Right cardiac atrium (tissue), 5 donors: ENCODE data around the gene TSC2. TPM values are rescaled to one million over a fixed set of nuclear protein-coding genes. Genes with fewer than 3 reads are reported as not detected.
A peak's percentile ranks its signal among the peaks of the same experiment; 100 is the strongest.
"Not testable (repeated sequence)": the region's sequence is repeated elsewhere in the genome, so short reads cannot be mapped to it uniquely, and the experiment has no call there.

Experiments
- ATAC-seq, 2 donors: fragments of 200-7000 bp; cut with Tn5 transposase; one replicate each; pipeline versions ENCODE4 v1.8.0 to v1.9.1; 2020; ENCODE audit warnings: moderate library complexity in 2 of 2, mild to moderate bottlenecking in 1 of 2
- DNase-seq, 3 donors: peaks; one replicate each; pipeline ENCODE4 v3.0.0-alpha.2; 2020
- H3K27ac ChIP-seq: one replicate; pipeline ENCODE4 v1.5.1; 2013; ENCODE audit warnings: mild to moderate bottlenecking, low read length, control low read depth, moderate library complexity
- H3K27me3 ChIP-seq: one replicate; pipeline ENCODE4 v1.6.1; 2013; ENCODE audit not compliant: control insufficient read depth, insufficient read depth
- H3K4me1 ChIP-seq: one replicate; pipeline ENCODE4 v1.6.1; 2013; ENCODE audit warnings: low read length; ENCODE audit not compliant: control insufficient read depth, insufficient read depth
- H3K4me3 ChIP-seq: one replicate; pipeline ENCODE4 v1.5.1; 2013; ENCODE audit warnings: low read length, control low read depth
- H3K9me3 ChIP-seq: one replicate; pipeline ENCODE4 v1.6.1; 2013; ENCODE audit warnings: low read length; ENCODE audit not compliant: control insufficient read depth
- WGBS: extraction: QIAGEN DNeasy Blood & Tissue Kit; methylation state at CpG from one replicate; pipeline ENCODE4 v1.1.7; 2013; 5-methylcytosine and 5-hydroxymethylcytosine counted together
- intact Hi-C, 4 donors: fragments of 100-400 bp; cut with DNase I; formaldehyde crosslinking; loops; one replicate each; pipeline versions ENCODE4 v1.11.0 to v1.14.0; 2022 to 2023
- microRNA-seq, 2 donors: library from miRNA; unstranded; fragments of <30 nt; microRNA quantifications; one replicate each; pipeline ENCODE4 v1.2.0, GENCODE V29; 2020 to 2021
- polyA plus RNA-seq: library from polyadenylated mRNA; stranded (reverse); fragments of 200-250 nt; gene quantifications from one replicate; pipeline ENCODE4 v1.2.3, GENCODE V29; 2013
- total RNA-seq, 4 donors: library from RNA; stranded (reverse); fragmentation: NEBNext Ultra II Directional; extraction: Animal tissue kit (Norgen Biotek cat#: 25700); gene quantifications; one replicate each; pipeline ENCODE4 v1.2.1, GENCODE V29; 2021
- donor health status: healthy with polysubstance abuse.
- donor health status: DM: no; HTN: yes; CAD: no.
- donor health status: DM: no; HTN: no; CAD: no.
- donor health status: DM: no; HTN: yes; CAD: no; lungs with severe emphysema.
- donor health status: DM: yes; HTN: yes; CAD: no.

The TSC2 gene
- total and polyA plus RNA-seq, 5 donors, result 34.7 to 72.4 (median 68.1) TPM

- H3K27me3 ChIP-seq, H3K9me3 ChIP-seq, intact Hi-C loops, H3K4me3 ChIP-seq, H3K27ac ChIP-seq: not testable (repeated sequence)
- DNase-seq (peak in 2 of 3 donors; percentile 68 to 72), ATAC-seq (peak; percentile 19 to 22)
- peaks cover 10% of the 10 kb centered on the region for H3K4me1 ChIP-seq
- 28% methylated on average over 3 of the region's 3 CpGs for WGBS
Observed at GRCh38 chr16:2127630-2128280, 80.0 kb downstream of the TSC2 start.

- H3K4me3 ChIP-seq, H3K9me3 ChIP-seq, H3K27ac ChIP-seq, DNase-seq, ATAC-seq, H3K4me1 ChIP-seq, intact Hi-C loops, H3K27me3 ChIP-seq: not testable (repeated sequence)
- 74% methylated on average over 9 of the region's 11 CpGs for WGBS
Observed at GRCh38 chr16:2129251-2129650, 81.5 kb downstream of the TSC2 start.

- H3K4me3 ChIP-seq, H3K4me1 ChIP-seq, H3K9me3 ChIP-seq, ATAC-seq, DNase-seq, H3K27ac ChIP-seq, H3K27me3 ChIP-seq, intact Hi-C loops: not testable (repeated sequence)
- WGBS, result 76% methylated on average over 22 of the region's 22 CpGs
Observed at GRCh38 chr16:2129890-2130447, 82.2 kb downstream of the TSC2 start.

GRCh38 chr16:2133797-2134196, 86.0 kb downstream of the TSC2 start:
- WGBS, result 25% methylated on average over 7 of the region's 12 CpGs
- not testable (repeated sequence) for ATAC-seq, H3K27ac ChIP-seq

GRCh38 chr16:2135071-2135470, 87.3 kb downstream of the TSC2 start:
- WGBS, result under 1% methylated on average over 33 of the region's 42 CpGs
- Histone ChIP-seq H3K4me3 (peak overlapping the region; percentile 79), H3K27ac (peak overlapping the region; percentile 81)
- H3K4me1 ChIP-seq, H3K9me3 ChIP-seq, H3K27me3 ChIP-seq, intact Hi-C loops, ATAC-seq: not testable (repeated sequence)
- peak; percentile 60 to 87 (median 84) for DNase-seq

More at GRCh38 chr16:2133797-2134196, 86.0 kb downstream of the TSC2 start:
- DNase-seq, result peak in 1 of 3 donors; percentile 60
- H3K9me3 ChIP-seq, H3K27me3 ChIP-seq, intact Hi-C loops, H3K4me3 ChIP-seq, H3K4me1 ChIP-seq: not testable (repeated sequence)

GRCh38 chr16:2135770-2136490, 88.1 kb downstream of the TSC2 start, which contains the start of gene PKD1:
Gene PKD1 (minus strand): TSS chr16:2135898. CDS start chr16:2135689, 209 bp downstream.
- H3K27me3 ChIP-seq, H3K9me3 ChIP-seq, H3K4me1 ChIP-seq, intact Hi-C loops: not testable (repeated sequence)
- under 1% methylated on average over 66 of the region's 81 CpGs for WGBS
- DNase-seq (peak; percentile 99 to 100 (median 100)), ATAC-seq (peak; percentile 92 to 94)
- Histone ChIP-seq H3K4me3 (peak within 1 kb of the TSS; percentile 79), H3K27ac (peak within 1 kb of the TSS; percentile 81)

Small RNA genes within 50 kb of the gene (microRNA-seq; reads per million reads assigned to microRNA genes)
- gene MIR1225 (1.3 to 15.0 reads per million in 2 donors), gene MIR3180-5 (0 reads per million in 2 donors), gene MIR4516 (0 to 0.54 reads per million in 2 donors), gene MIR6511B1 (0 reads per million in 2 donors)

Other genes starting within 250 kb of the TSC2 start
- 100 to 1,000 TPM; 123 to 155 (median 141) TPM for gene HAGH, start 221.2 kb upstream of the TSC2 start, total RNA-seq
- gene HAGH, start 221.2 kb upstream of the TSC2 start, polyA plus RNA-seq, result 224 TPM
- gene FAHD1, start 220.8 kb upstream of the TSC2 start, total RNA-seq, result 10 to 100 TPM; 18.8 to 26.5 (median 22.6) TPM
- 46.4 TPM for gene FAHD1, start 220.8 kb upstream of the TSC2 start, polyA plus RNA-seq
- not detected for gene MEIOB, start 175.8 kb upstream of the TSC2 start, total RNA-seq
- gene MEIOB, start 175.8 kb upstream of the TSC2 start, polyA plus RNA-seq, result not detected
- not detected for gene HS3ST6, start 129.6 kb upstream of the TSC2 start, total RNA-seq
- not detected for gene HS3ST6, start 129.6 kb upstream of the TSC2 start, polyA plus RNA-seq
- gene MSRB1, start 104.8 kb upstream of the TSC2 start, total RNA-seq, result 10 to 100 TPM; 18.0 to 34.0 (median 26.2) TPM
- gene MSRB1, start 104.8 kb upstream of the TSC2 start, polyA plus RNA-seq, result 39.2 TPM
- gene RPL3L, start 93.3 kb upstream of the TSC2 start, total RNA-seq, result 10 to 100 TPM; 21.1 to 47.2 (median 24.2) TPM
- 37.3 TPM for gene RPL3L, start 93.3 kb upstream of the TSC2 start, polyA plus RNA-seq
- gene NDUFB10, start 88.4 kb upstream of the TSC2 start, total RNA-seq, result 100 to 1,000 TPM; 397 to 535 (median 467) TPM
- 1,316 TPM for gene NDUFB10, start 88.4 kb upstream of the TSC2 start, polyA plus RNA-seq
- 1,000 to 10,000 TPM in 3 of 4 donors, 100 to 1,000 TPM in 1; 947 to 1,371 (median 1,063) TPM for gene RPS2, start 83.2 kb upstream of the TSC2 start, total RNA-seq
- 1,244 TPM for gene RPS2, start 83.2 kb upstream of the TSC2 start, polyA plus RNA-seq
- not detected for gene RNF151, start 81.1 kb upstream of the TSC2 start, total RNA-seq
- gene RNF151, start 81.1 kb upstream of the TSC2 start, polyA plus RNA-seq, result not detected
- 10 to 100 TPM; 19.0 to 22.8 (median 19.7) TPM for gene TBL3, start 75.9 kb upstream of the TSC2 start, total RNA-seq
- gene TBL3, start 75.9 kb upstream of the TSC2 start, polyA plus RNA-seq, result 39.6 TPM
- not detected for gene NOXO1, start 66.5 kb upstream of the TSC2 start, total RNA-seq
- gene NOXO1, start 66.5 kb upstream of the TSC2 start, polyA plus RNA-seq, result 0.29 TPM
- gene GFER, start 63.8 kb upstream of the TSC2 start, total RNA-seq, result 10 to 100 TPM; 19.6 to 25.7 (median 22.2) TPM
- gene GFER, start 63.8 kb upstream of the TSC2 start, polyA plus RNA-seq, result 31.7 TPM
- 1 to 10 TPM in 1 of 4 donors, under 1 TPM in 3; 0.57 to 1.0 (median 0.68) TPM for gene SYNGR3, start 58.0 kb upstream of the TSC2 start, total RNA-seq
- gene SYNGR3, start 58.0 kb upstream of the TSC2 start, polyA plus RNA-seq, result 1.4 TPM
- 10 to 100 TPM; 16.8 to 20.5 (median 17.5) TPM for gene ZNF598, start 38.2 kb upstream of the TSC2 start, total RNA-seq
- gene ZNF598, start 38.2 kb upstream of the TSC2 start, polyA plus RNA-seq, result 14.0 TPM
- not detected for gene NPW, start 28.2 kb upstream of the TSC2 start, total RNA-seq
- not detected for gene NPW, start 28.2 kb upstream of the TSC2 start, polyA plus RNA-seq
- gene NHERF2, start 21.1 kb upstream of the TSC2 start, total RNA-seq, result 100 to 1,000 TPM; 131 to 257 (median 158) TPM
- 228 TPM for gene NHERF2, start 21.1 kb upstream of the TSC2 start, polyA plus RNA-seq
- 10 to 100 TPM in 3 of 4 donors, 1 to 10 TPM in 1; 4.3 to 14.0 (median 12.5) TPM for gene NTHL1, start 151 bp upstream of the TSC2 start, total RNA-seq
- gene NTHL1, start 151 bp upstream of the TSC2 start, polyA plus RNA-seq, result 21.3 TPM
- gene PKD1, start 87.9 kb downstream of the TSC2 start, total RNA-seq, result 100 to 1,000 TPM in 2 of 4 donors, 10 to 100 TPM in 2; 95.9 to 111 (median 99.1) TPM
- gene PKD1, start 87.9 kb downstream of the TSC2 start, polyA plus RNA-seq, result 98.4 TPM
- gene RAB26, start 100.6 kb downstream of the TSC2 start, total RNA-seq, result under 1 TPM in 3 of 4 donors, not detected in 1; 0.24 to 0.89 (median 0.88) TPM
- 0.95 TPM for gene RAB26, start 100.6 kb downstream of the TSC2 start, polyA plus RNA-seq
- 10 to 100 TPM; 26.1 to 39.2 (median 33.0) TPM for gene TRAF7, start 107.8 kb downstream of the TSC2 start, total RNA-seq
- gene TRAF7, start 107.8 kb downstream of the TSC2 start, polyA plus RNA-seq, result 17.7 TPM
- gene CASKIN1, start 148.6 kb downstream of the TSC2 start, total RNA-seq, result 10 to 100 TPM in 3 of 4 donors, 1 to 10 TPM in 1; 9.3 to 26.5 (median 12.3) TPM
- gene CASKIN1, start 148.6 kb downstream of the TSC2 start, polyA plus RNA-seq, result 9.7 TPM
- gene MLST8, start 157.5 kb downstream of the TSC2 start, total RNA-seq, result 10 to 100 TPM; 24.2 to 29.3 (median 27.0) TPM
- gene MLST8, start 157.5 kb downstream of the TSC2 start, polyA plus RNA-seq, result 33.3 TPM
- 10 to 100 TPM in 1 of 4 donors, 1 to 10 TPM in 3; 6.8 to 11.0 (median 7.9) TPM for gene BRICD5, start 162.9 kb downstream of the TSC2 start, total RNA-seq
- 3.4 TPM for gene BRICD5, start 162.9 kb downstream of the TSC2 start, polyA plus RNA-seq
- 10 to 100 TPM; 20.2 to 24.8 (median 21.5) TPM for gene PGP, start 166.9 kb downstream of the TSC2 start, total RNA-seq
- 19.3 TPM for gene PGP, start 166.9 kb downstream of the TSC2 start, polyA plus RNA-seq
- gene E4F1, start 175.6 kb downstream of the TSC2 start, total RNA-seq, result 10 to 100 TPM; 11.8 to 16.1 (median 14.2) TPM
- gene E4F1, start 175.6 kb downstream of the TSC2 start, polyA plus RNA-seq, result 13.7 TPM
- under 1 TPM; 0.17 to 0.43 (median 0.33) TPM for gene DNASE1L2, start 188.5 kb downstream of the TSC2 start, total RNA-seq
- gene DNASE1L2, start 188.5 kb downstream of the TSC2 start, polyA plus RNA-seq, result 0.48 TPM
- gene ECI1, start 203.6 kb downstream of the TSC2 start, total RNA-seq, result 100 to 1,000 TPM; 110 to 145 (median 121) TPM
- 166 TPM for gene ECI1, start 203.6 kb downstream of the TSC2 start, polyA plus RNA-seq
- gene RNPS1, start 220.1 kb downstream of the TSC2 start, total RNA-seq, result 100 to 1,000 TPM; 103 to 114 (median 110) TPM
- gene RNPS1, start 220.1 kb downstream of the TSC2 start, polyA plus RNA-seq, result 105 TPM